HEK293 (cell line): ENCODE results near the gene CTIF.
A peak's percentile ranks its signal among the peaks of the same experiment; 100 is the strongest.

Experiments used
- CTCF ChIA-PET: fragments of 350-600 bp; formaldehyde crosslinking; extraction: SDS; loops from one replicate; lab custom pipeline; 2021; ENCODE audit warnings: antibody characterized with exemption; lab: Yijun Ruan, JAX
- POLR2A ChIA-PET: fragments of 300-600 bp; formaldehyde crosslinking; extraction: SDS; loops from one replicate; lab custom pipeline; 2020; ENCODE audit warnings: antibody characterized with exemption, inconsistent platforms; lab: Yijun Ruan, JAX
- H3K27ac ChIP-seq: fragments of 200-500 bp; sonication (Bioruptor generic); 2 replicates; pipeline ENCODE4 v1.5.1; 2014; ENCODE audit warnings: low read depth, low read length, control low read depth, inconsistent platforms; ENCODE audit errors: extremely low read depth
- H3K36me3 ChIP-seq, 2 experiments: fragments of 200-500 bp in 1 of 2; sonication (Bioruptor generic) in 1 of 2; 1 replicate in 1 of 2; 2 replicates in 1 of 2; pipeline ENCODE4 v1.5.1; 2014 to 2017; ENCODE audit warnings: inconsistent platforms in 2 of 2, low read length in 2 of 2; ENCODE audit not compliant: control insufficient read depth in 2 of 2, insufficient read depth in 1 of 2
- H3K4me1 ChIP-seq: fragments of 200-500 bp; sonication (Bioruptor generic); 2 replicates; pipeline ENCODE4 v1.5.1; 2014; ENCODE audit warnings: mild to moderate bottlenecking, low read length, inconsistent platforms; ENCODE audit not compliant: control insufficient read depth, insufficient read depth
- H3K4me3 ChIP-seq: 2 replicates; pipeline ENCODE4 v1.5.1; 2011; ENCODE audit warnings: low read depth, mild to moderate bottlenecking, control low read depth, low read length, moderate library complexity
- H3K9me3 ChIP-seq: fragments of 200-500 bp; sonication (Bioruptor generic); 2 replicates; pipeline ENCODE4 v1.5.1; 2014; ENCODE audit warnings: low read depth, low read length, inconsistent platforms; ENCODE audit not compliant: control insufficient read depth, insufficient read depth
- GLI4 ChIP-seq: fragments of 450-650 bp; formaldehyde crosslinking; IDR thresholded peaks from 2 replicates; pipeline ENCODE4 v1.5.1; 2016; ENCODE audit warnings: missing biosample characterization, missing genetic modification characterization
- KLF1 ChIP-seq: fragments of 450-650 bp; formaldehyde crosslinking; IDR thresholded peaks from 2 replicates; pipeline ENCODE4 v1.5.1; 2016; ENCODE audit warnings: missing biosample characterization, missing genetic modification characterization
- KLF7 ChIP-seq: fragments of 450-650 bp; formaldehyde crosslinking; IDR thresholded peaks from 2 replicates; pipeline ENCODE4 v1.5.1; 2016; ENCODE audit warnings: missing biosample characterization, missing genetic modification characterization, borderline replicate concordance
- PATZ1 ChIP-seq: fragments of 450-650 bp; formaldehyde crosslinking; IDR thresholded peaks from 2 replicates; pipeline ENCODE4 v1.5.1; 2016; ENCODE audit warnings: missing biosample characterization, missing genetic modification characterization
- PRDM10 ChIP-seq: fragments of 450-650 bp; formaldehyde crosslinking; IDR thresholded peaks from 2 replicates; pipeline ENCODE4 v1.5.1; 2016; ENCODE audit warnings: missing biosample characterization, missing genetic modification characterization
- RBAK ChIP-seq: fragments of 450-650 bp; formaldehyde crosslinking; IDR thresholded peaks from 2 replicates; pipeline ENCODE4 v1.5.1; 2016; ENCODE audit warnings: missing biosample characterization, missing genetic modification characterization
- SP7 ChIP-seq: fragments of 450-650 bp; formaldehyde crosslinking; IDR thresholded peaks from 2 replicates; pipeline ENCODE4 v1.5.1; 2016; ENCODE audit warnings: missing biosample characterization, missing genetic modification characterization
- YY2 ChIP-seq: fragments of 450-650 bp; formaldehyde crosslinking; IDR thresholded peaks from 2 replicates; pipeline ENCODE4 v1.5.1; 2016; ENCODE audit warnings: missing biosample characterization, missing genetic modification characterization
- ZBTB17 ChIP-seq: fragments of 450-650 bp; formaldehyde crosslinking; IDR thresholded peaks from 2 replicates; pipeline ENCODE4 v1.5.1; 2016; ENCODE audit warnings: missing biosample characterization, missing genetic modification characterization
- ZFP69B ChIP-seq: fragments of 450-650 bp; formaldehyde crosslinking; IDR thresholded peaks from 2 replicates; pipeline ENCODE4 v1.5.1; 2016; ENCODE audit warnings: missing biosample characterization, missing genetic modification characterization
- ZNF155 ChIP-seq: fragments of 450-650 bp; formaldehyde crosslinking; IDR thresholded peaks from 2 replicates; pipeline ENCODE4 v1.5.1; 2016; ENCODE audit warnings: missing biosample characterization, missing genetic modification characterization
- ZNF19 ChIP-seq: fragments of 450-650 bp; formaldehyde crosslinking; IDR thresholded peaks from 2 replicates; pipeline ENCODE4; 2016; ENCODE audit warnings: missing biosample characterization, missing genetic modification characterization, low read depth
- ZNF248 ChIP-seq: fragments of 450-650 bp; formaldehyde crosslinking; IDR thresholded peaks from 2 replicates; pipeline ENCODE4 v1.5.1; 2017; ENCODE audit warnings: missing biosample characterization, missing genetic modification characterization
- ZNF266 ChIP-seq: fragments of 450-650 bp; formaldehyde crosslinking; IDR thresholded peaks from 2 replicates; pipeline ENCODE4 v1.5.1; 2016; ENCODE audit warnings: missing biosample characterization, missing genetic modification characterization, low read depth
- ZNF280C ChIP-seq: fragments of 450-650 bp; formaldehyde crosslinking; IDR thresholded peaks from 2 replicates; pipeline ENCODE4 v1.5.1; 2016; ENCODE audit warnings: missing biosample characterization, missing genetic modification characterization
- ZNF350 ChIP-seq: fragments of 450-650 bp; formaldehyde crosslinking; IDR thresholded peaks from 2 replicates; pipeline ENCODE4 v1.5.0; 2017; ENCODE audit warnings: missing biosample characterization, mild to moderate bottlenecking, missing genetic modification characterization
- ZNF366 ChIP-seq: fragments of 450-650 bp; formaldehyde crosslinking; conservative IDR thresholded peaks from 2 replicates; pipeline ENCODE4 v1.5.1; 2016; ENCODE audit warnings: missing biosample characterization, missing genetic modification characterization
- ZNF510 ChIP-seq: fragments of 450-650 bp; formaldehyde crosslinking; IDR thresholded peaks from 2 replicates; pipeline ENCODE4 v1.5.1; 2018; ENCODE audit warnings: mild to moderate bottlenecking, missing genetic modification characterization, missing biosample characterization; ENCODE audit not compliant: insufficient replicate concordance
- ZNF513 ChIP-seq: fragments of 450-650 bp; IDR thresholded peaks from 2 replicates; pipeline ENCODE4 v1.5.1; 2018; ENCODE audit warnings: missing biosample characterization, missing genetic modification characterization
- ZNF544 ChIP-seq: fragments of 450-650 bp; formaldehyde crosslinking; IDR thresholded peaks from 2 replicates; pipeline ENCODE4 v1.5.0; 2017; ENCODE audit warnings: missing biosample characterization, missing genetic modification characterization
- ZNF560 ChIP-seq: fragments of 450-650 bp; formaldehyde crosslinking; IDR thresholded peaks from 2 replicates; pipeline ENCODE4 v1.5.1; 2017; ENCODE audit warnings: missing biosample characterization, missing genetic modification characterization, borderline replicate concordance
- ZNF664 ChIP-seq: fragments of 450-650 bp; formaldehyde crosslinking; IDR thresholded peaks from 2 replicates; pipeline ENCODE4 v1.5.1; 2016; ENCODE audit warnings: missing biosample characterization, missing genetic modification characterization
- ZNF747 ChIP-seq: fragments of 450-650 bp; formaldehyde crosslinking; IDR thresholded peaks from 2 replicates; pipeline ENCODE4 v1.5.1; 2016; ENCODE audit warnings: missing biosample characterization, missing genetic modification characterization
- ZNF777 ChIP-seq: fragments of 450-650 bp; formaldehyde crosslinking; IDR thresholded peaks from 2 replicates; pipeline ENCODE4 v1.5.1; 2017; ENCODE audit warnings: missing biosample characterization, missing genetic modification characterization, borderline replicate concordance

Gene CTIF

GRCh38 chr18:48900469-48900868 is 361.6 kb downstream of the CTIF start:
- no peak overlapping the region for H3K27ac ChIP-seq
- H3K4me1 ChIP-seq, result peaks cover 14% of the 10 kb centered on the region
- CTCF ChIA-PET, result interaction anchor here (1.1 to 1.2 kb wide), 3 partner anchors 25 to 124 kb away, joined by 3 to 4 read pairs (median 3); no protein-coding TSS in a partner anchor
- no peak for TF ChIP-seq ZNF510 (tag by site-specific recombination)
- TF ChIP-seq ZNF664 (tag by site-specific recombination), result peak; percentile 94
- TF ChIP-seq ZFP69B (tag by site-specific recombination), result no peak
- TF ChIP-seq KLF7 (tag by site-specific recombination), result no peak
- no peak overlapping the region for H3K4me3 ChIP-seq
- H3K9me3 ChIP-seq, result no peaks in the 10 kb centered on the region
- no peaks in the 10 kb centered on the region for H3K36me3 ChIP-seq
- POLR2A ChIA-PET, result interaction anchor here (1.5 kb wide), 1 partner anchor 47 kb away, joined by 3 read pairs; no protein-coding TSS in a partner anchor

GRCh38 chr18:48901145-48902022 is 362.6 kb downstream of the CTIF start:
- peaks cover 14% of the 10 kb centered on the region for H3K4me1 ChIP-seq
- no peaks in the 10 kb centered on the region for H3K9me3 ChIP-seq
- H3K36me3 ChIP-seq, result no peaks in the 10 kb centered on the region
- peak overlapping the region; percentile 97; the same call in 1 of the 2 replicates for H3K27ac ChIP-seq
- CTCF ChIA-PET, result interaction anchor here (0.7 to 1.9 kb wide), 6 partner anchors 15 to 125 kb away, joined by 3 to 8 read pairs (median 4); no protein-coding TSS in a partner anchor
- H3K4me3 ChIP-seq, result no peak overlapping the region
- POLR2A ChIA-PET, result interaction anchor here (0.6 to 1.8 kb wide), 11 partner anchors 13 to 337 kb away, joined by 3 to 7 read pairs (median 4); no protein-coding TSS in a partner anchor
- TF ChIP-seq ZBTB17 (tag by site-specific recombination) (peak; percentile 98), RBAK (no peak), PATZ1 (tag by site-specific recombination) (no peak), ZNF350 (tag by site-specific recombination) (no peak), GLI4 (tag by site-specific recombination) (peak; percentile 92), ZNF155 (tag by site-specific recombination) (0 out of 2 replicates have a peak, but pooled peaks have one; percentile 18), KLF1 (tag by site-specific recombination) (no peak), ZNF266 (tag by site-specific recombination) (no peak), ZNF777 (tag by site-specific recombination) (no peak), ZNF366 (tag by site-specific recombination) (peak; percentile 100), ZNF280C (tag by site-specific recombination) (peak; percentile 95; the same call in 1 of the 2 replicates), ZNF513 (no peak), ZNF544 (tag by site-specific recombination) (no peak), ZNF19 (tag by site-specific recombination) (no peak), ZNF248 (0 out of 2 replicates have a peak, but pooled peaks have one; percentile 47), YY2 (tag by site-specific recombination) (0 out of 2 replicates have a peak, but pooled peaks have one; percentile 10), ZNF560 (tag by site-specific recombination) (no peak), ZNF747 (tag by site-specific recombination) (0 out of 2 replicates have a peak, but pooled peaks have one; percentile 66), SP7 (tag by site-specific recombination) (no peak), PRDM10 (no peak)
